ENCODE data around the gene STRA8. TPM values are rescaled to one million over a fixed set of nuclear protein-coding genes. Genes with fewer than 3 reads are reported as not detected.

STRA8 gene
- total RNA-seq, 1 donor from 2014 or later: not detected

- H3K36me3 Mint-ChIP-seq (ENCODE audit: low read depth): no peaks in the 10 kb centered on the region
- H3K4me3 Mint-ChIP-seq: no peak overlapping the region
- intact Hi-C loops (cut with micrococcal nuclease): loop anchor here (2.0 to 5.0 kb wide), 2 partner anchors 58 to 346 kb away; no protein-coding TSS in a partner anchor
- no peak overlapping the region for H3K27ac Mint-ChIP-seq
- H3K4me1 Mint-ChIP-seq: peaks cover 3% of the 10 kb centered on the region
- no peaks in the 10 kb centered on the region for H3K9me3 Mint-ChIP-seq
- DNase-seq: peak; percentile 93
- H3K27me3 Mint-ChIP-seq: peaks cover 7% of the 10 kb centered on the region
Measured at GRCh38 chr7:135274495-135275268, 41.0 kb downstream of the STRA8 start.

- peaks cover 3% of the 10 kb centered on the region for H3K4me1 Mint-ChIP-seq
- peaks cover 10% of the 10 kb centered on the region for H3K27me3 Mint-ChIP-seq
- DNase-seq: no peak
- H3K36me3 Mint-ChIP-seq (ENCODE audit: low read depth): no peaks in the 10 kb centered on the region
- H3K27ac Mint-ChIP-seq: no peak overlapping the region
- intact Hi-C loops (cut with micrococcal nuclease): loop anchor here (2.0 kb wide), 1 partner anchor 345 kb away; no protein-coding TSS in a partner anchor
- no peak overlapping the region for H3K4me3 Mint-ChIP-seq
- no peaks in the 10 kb centered on the region for H3K9me3 Mint-ChIP-seq
Measured at GRCh38 chr7:135275971-135276580, 42.4 kb downstream of the STRA8 start.

GRCh38 chr7:135277161-135277560, 43.5 kb downstream of the STRA8 start:
- H3K27ac Mint-ChIP-seq: no peak overlapping the region
- H3K4me1 Mint-ChIP-seq: peaks cover 8% of the 10 kb centered on the region
- peaks cover 13% of the 10 kb centered on the region for H3K27me3 Mint-ChIP-seq
- no peak overlapping the region for H3K4me3 Mint-ChIP-seq
- no peaks in the 10 kb centered on the region for H3K36me3 Mint-ChIP-seq (ENCODE audit: low read depth)
- intact Hi-C loops (cut with micrococcal nuclease): no loop called here
- no peak for DNase-seq
- H3K9me3 Mint-ChIP-seq: no peaks in the 10 kb centered on the region

- Mint-ChIP-seq H3K4me3 (no peak overlapping the region), H3K9me3 (no peaks in the 10 kb centered on the region), H3K4me1 (peaks cover 13% of the 10 kb centered on the region), H3K27ac (no peak overlapping the region), H3K27me3 (peaks cover 10% of the 10 kb centered on the region), H3K36me3 (ENCODE audit: low read depth) (no peaks in the 10 kb centered on the region)
- intact Hi-C loops (cut with micrococcal nuclease): loop anchor here (1.0 to 2.0 kb wide), 4 partner anchors 53 to 364 kb away; partner anchors contain the start of gene CNOT4
- DNase-seq: peak; percentile 93
Measured at GRCh38 chr7:135281363-135281949, 47.8 kb downstream of the STRA8 start.

- Mint-ChIP-seq H3K9me3 (no peaks in the 10 kb centered on the region), H3K36me3 (ENCODE audit: low read depth) (no peaks in the 10 kb centered on the region), H3K27me3 (peaks cover 10% of the 10 kb centered on the region), H3K27ac (no peak overlapping the region), H3K4me1 (peaks cover 13% of the 10 kb centered on the region), H3K4me3 (no peak overlapping the region)
- intact Hi-C loops (cut with micrococcal nuclease): no loop called here
- DNase-seq: no peak
Measured at GRCh38 chr7:135282561-135283254, 49.1 kb downstream of the STRA8 start.

GRCh38 chr7:135283959-135284638, 50.5 kb downstream of the STRA8 start:
- Mint-ChIP-seq H3K4me1 (peaks cover 13% of the 10 kb centered on the region), H3K9me3 (no peaks in the 10 kb centered on the region), H3K4me3 (no peak overlapping the region), H3K27me3 (peaks cover 7% of the 10 kb centered on the region), H3K27ac (no peak overlapping the region), H3K36me3 (ENCODE audit: low read depth) (no peaks in the 10 kb centered on the region)
- intact Hi-C loops (cut with micrococcal nuclease): no loop called here
- no peak for DNase-seq

GRCh38 chr7:135285547-135286233, 52.1 kb downstream of the STRA8 start:
- Mint-ChIP-seq H3K27me3 (peaks cover 3% of the 10 kb centered on the region), H3K4me1 (peaks cover 13% of the 10 kb centered on the region), H3K36me3 (ENCODE audit: low read depth) (no peaks in the 10 kb centered on the region), H3K4me3 (no peak overlapping the region), H3K9me3 (no peaks in the 10 kb centered on the region), H3K27ac (no peak overlapping the region)
- intact Hi-C loops (cut with micrococcal nuclease): no loop called here
- DNase-seq: no peak

- Mint-ChIP-seq H3K9me3 (no peaks in the 10 kb centered on the region), H3K4me3 (no peak overlapping the region), H3K27me3 (no peaks in the 10 kb centered on the region), H3K4me1 (peaks cover 8% of the 10 kb centered on the region), H3K27ac (no peak overlapping the region), H3K36me3 (ENCODE audit: low read depth) (no peaks in the 10 kb centered on the region)
- DNase-seq: no peak
- intact Hi-C loops (cut with micrococcal nuclease): no loop called here
Measured at GRCh38 chr7:135286876-135287275, 53.2 kb downstream of the STRA8 start.

- Mint-ChIP-seq H3K27me3 (peaks cover 9% of the 10 kb centered on the region), H3K36me3 (ENCODE audit: low read depth) (no peaks in the 10 kb centered on the region), H3K27ac (no peak overlapping the region), H3K4me1 (no peaks in the 10 kb centered on the region), H3K4me3 (no peak overlapping the region), H3K9me3 (no peaks in the 10 kb centered on the region)
- intact Hi-C loops (cut with micrococcal nuclease): no loop called here
- DNase-seq: no peak
Measured at GRCh38 chr7:135290594-135290993, 57.0 kb downstream of the STRA8 start.

- DNase-seq: no peak
- H3K4me1 Mint-ChIP-seq: no peaks in the 10 kb centered on the region
- no peak overlapping the region for H3K27ac Mint-ChIP-seq
- no peaks in the 10 kb centered on the region for H3K9me3 Mint-ChIP-seq
- intact Hi-C loops (cut with micrococcal nuclease): no loop called here
- H3K4me3 Mint-ChIP-seq: no peak overlapping the region
- no peaks in the 10 kb centered on the region for H3K36me3 Mint-ChIP-seq (ENCODE audit: low read depth)
- H3K27me3 Mint-ChIP-seq: peaks cover 11% of the 10 kb centered on the region
Measured at GRCh38 chr7:135291809-135292253, 58.2 kb downstream of the STRA8 start.

- H3K36me3 Mint-ChIP-seq (ENCODE audit: low read depth): no peaks in the 10 kb centered on the region
- no peaks in the 10 kb centered on the region for H3K4me1 Mint-ChIP-seq
- no peak overlapping the region for H3K4me3 Mint-ChIP-seq
- no peak overlapping the region for H3K27ac Mint-ChIP-seq
- intact Hi-C loops (cut with micrococcal nuclease): no loop called here
- no peak for DNase-seq
- H3K27me3 Mint-ChIP-seq: peaks cover 16% of the 10 kb centered on the region
- no peaks in the 10 kb centered on the region for H3K9me3 Mint-ChIP-seq
Measured at GRCh38 chr7:135299235-135299634, 65.6 kb downstream of the STRA8 start.

GRCh38 chr7:135300913-135301765, 67.5 kb downstream of the STRA8 start:
- no peak for DNase-seq
- no peaks in the 10 kb centered on the region for H3K4me1 Mint-ChIP-seq
- H3K27ac Mint-ChIP-seq: no peak overlapping the region
- intact Hi-C loops (cut with micrococcal nuclease): no loop called here
- no peak overlapping the region for H3K4me3 Mint-ChIP-seq
- H3K27me3 Mint-ChIP-seq: peaks cover 7% of the 10 kb centered on the region
- H3K9me3 Mint-ChIP-seq: no peaks in the 10 kb centered on the region
- no peaks in the 10 kb centered on the region for H3K36me3 Mint-ChIP-seq (ENCODE audit: low read depth)

Measured in activated CD4-positive, alpha-beta T cell treated with anti-CD3 and anti-CD28 coated beads, Interleukin-2, amount 10 ng/mL, durations not matched to agents 24 days and 14 days (primary cell).